MCF 10A (cell line): ENCODE measurements around the gene PPP3CA. TPM values are rescaled to one million over a fixed set of nuclear protein-coding genes. Genes with fewer than 3 reads are reported as not detected.

Source experiments
- BruUV-seq: library from RNA; stranded (reverse); fragments of 400-500 nt; replicated peaks from 2 replicates; lab custom pipeline; 2021; lab: Mats Ljungman, UMichigan
- CTCF ChIA-PET: fragments of 300-600 bp; sonication (Branson Sonifier 250); formaldehyde crosslinking; extraction: SDS; loops from one replicate; lab custom pipeline; 2021; ENCODE audit warnings: antibody characterized with exemption, inconsistent platforms; lab: Yijun Ruan, JAX
- POLR2A ChIA-PET: fragments of 300-600, 350-650 bp; sonication (Branson Sonifier 250); formaldehyde crosslinking; extraction: SDS; loops from one replicate; lab custom pipeline; 2020; ENCODE audit warnings: antibody characterized with exemption, inconsistent platforms; lab: Yijun Ruan, JAX
- DNase-seq: peaks from one replicate; pipeline ENCODE4 v3.0.0-alpha.2; 2018; ENCODE audit not compliant: unreplicated experiment
- H3K27ac Mint-ChIP-seq: one replicate; pipeline ENCODE4 v1.8.0; 2022; ENCODE audit warnings: mild to moderate bottlenecking, low read depth, mixed read lengths; ENCODE audit not compliant: unreplicated experiment
- H3K27me3 Mint-ChIP-seq: one replicate; pipeline ENCODE4 v1.8.0; 2022; ENCODE audit warnings: mixed read lengths; ENCODE audit not compliant: insufficient read depth, unreplicated experiment
- H3K36me3 Mint-ChIP-seq: one replicate; pipeline ENCODE4 v1.8.0; 2022; ENCODE audit warnings: mild to moderate bottlenecking, moderate library complexity, mixed read lengths; ENCODE audit not compliant: insufficient read depth, unreplicated experiment
- H3K4me1 Mint-ChIP-seq: one replicate; pipeline ENCODE4 v1.8.0; 2022; ENCODE audit warnings: mixed read lengths; ENCODE audit not compliant: insufficient read depth, unreplicated experiment
- H3K4me3 Mint-ChIP-seq: one replicate; pipeline ENCODE4 v1.8.0; 2022; ENCODE audit warnings: mild to moderate bottlenecking, moderate library complexity, mixed read lengths; ENCODE audit not compliant: unreplicated experiment
- H3K9me3 Mint-ChIP-seq: one replicate; pipeline ENCODE4 v1.8.0; 2022; ENCODE audit warnings: mixed read lengths; ENCODE audit not compliant: unreplicated experiment
- CTCF ChIP-seq: fragments of 200-600 bp; IDR thresholded peaks from one replicate; pipeline ENCODE4 v1.8.0; 2022; ENCODE audit warnings: antibody characterized with exemption, mild to moderate bottlenecking; ENCODE audit not compliant: unreplicated experiment
- intact Hi-C: fragments of 100-400 bp; cut with micrococcal nuclease; formaldehyde crosslinking; loops from 2 replicates; pipeline ENCODE4 v1.14.1; 2022
- total RNA-seq: library from RNA; stranded (reverse); gene quantifications from 2 replicates; pipeline ENCODE4 v1.2.3, GENCODE V29; 2022

PPP3CA gene
- total RNA-seq, 1 experiment from 2014 or later: 73.0 TPM

DNA sequence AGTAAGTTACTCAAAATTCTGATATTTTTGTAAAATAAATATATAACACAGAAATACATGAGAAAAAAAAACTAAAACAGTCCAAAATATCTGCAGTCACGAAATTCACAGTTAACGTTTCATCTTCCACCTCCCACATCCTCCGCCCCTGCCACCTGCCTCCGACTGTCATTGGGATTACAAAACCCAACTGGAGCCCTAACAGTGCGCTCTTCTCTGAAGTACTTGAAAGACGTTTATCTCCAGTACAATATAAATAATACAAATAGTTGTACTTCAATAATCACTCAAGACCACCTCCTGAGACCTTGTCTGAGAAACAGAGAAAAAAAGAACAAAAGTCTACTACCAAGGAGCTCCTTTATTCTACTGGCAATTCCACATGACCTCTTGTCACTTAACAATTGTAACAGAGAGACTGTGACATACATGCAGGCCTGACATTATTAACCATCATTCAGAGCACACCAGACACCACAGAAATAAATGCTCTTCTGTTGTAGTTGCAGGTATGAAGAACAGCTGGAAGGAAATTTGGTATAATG lies 280.6 kb downstream of the PPP3CA start:
- H3K9me3 Mint-ChIP-seq: no peaks in the 10 kb centered on the region
- DNase-seq: no peak
- no TSS peak for BruUV-seq
- peaks cover 17% of the 10 kb centered on the region for H3K36me3 Mint-ChIP-seq
- H3K27me3 Mint-ChIP-seq: no peaks in the 10 kb centered on the region
- intact Hi-C loops: no loop called here
- no peak overlapping the region for H3K27ac Mint-ChIP-seq
- ChIA-PET CTCF (no interaction called here), POLR2A (no interaction called here)
- no peak overlapping the region for H3K4me3 Mint-ChIP-seq
- no peak for TF ChIP-seq CTCF
- no peaks in the 10 kb centered on the region for H3K4me1 Mint-ChIP-seq

GRCh38 chr4:101065935-101066485 lies 281.3 kb downstream of the PPP3CA start:
- no peak for DNase-seq
- CTCF ChIA-PET: no interaction called here
- intact Hi-C loops: no loop called here
- no TSS peak for BruUV-seq
- Mint-ChIP-seq H3K27ac (no peak overlapping the region), H3K36me3 (peaks cover 17% of the 10 kb centered on the region), H3K27me3 (no peaks in the 10 kb centered on the region), H3K4me1 (no peaks in the 10 kb centered on the region), H3K4me3 (no peak overlapping the region), H3K9me3 (no peaks in the 10 kb centered on the region)
- POLR2A ChIA-PET: no interaction called here
- no peak for TF ChIP-seq CTCF

DNA sequence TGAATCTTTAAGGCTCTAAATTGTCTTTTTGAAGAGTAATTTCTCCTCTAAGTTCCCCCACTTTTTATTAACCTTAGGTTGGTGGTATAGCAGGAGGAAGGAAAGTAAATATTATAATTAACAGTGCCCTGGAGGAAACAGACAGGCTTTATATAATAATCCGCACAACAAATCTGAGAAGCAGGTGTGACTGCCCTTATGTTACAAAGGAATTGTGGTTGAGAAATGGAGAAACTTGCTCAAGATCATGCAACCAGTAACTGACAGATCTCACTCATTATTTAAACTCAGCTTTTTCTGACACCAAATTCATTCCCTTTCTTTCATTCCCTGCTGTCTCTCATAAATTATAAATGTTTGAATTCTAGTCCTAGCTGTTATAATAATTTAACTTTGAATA lies 282.0 kb downstream of the PPP3CA start:
- no TSS peak for BruUV-seq
- no peak for DNase-seq
- no peaks in the 10 kb centered on the region for H3K27me3 Mint-ChIP-seq
- no peaks in the 10 kb centered on the region for H3K4me1 Mint-ChIP-seq
- H3K9me3 Mint-ChIP-seq: no peaks in the 10 kb centered on the region
- TF ChIP-seq CTCF: no peak
- intact Hi-C loops: no loop called here
- peaks cover 19% of the 10 kb centered on the region for H3K36me3 Mint-ChIP-seq
- ChIA-PET CTCF (no interaction called here), POLR2A (no interaction called here)
- H3K4me3 Mint-ChIP-seq: no peak overlapping the region
- no peak overlapping the region for H3K27ac Mint-ChIP-seq

DNA sequence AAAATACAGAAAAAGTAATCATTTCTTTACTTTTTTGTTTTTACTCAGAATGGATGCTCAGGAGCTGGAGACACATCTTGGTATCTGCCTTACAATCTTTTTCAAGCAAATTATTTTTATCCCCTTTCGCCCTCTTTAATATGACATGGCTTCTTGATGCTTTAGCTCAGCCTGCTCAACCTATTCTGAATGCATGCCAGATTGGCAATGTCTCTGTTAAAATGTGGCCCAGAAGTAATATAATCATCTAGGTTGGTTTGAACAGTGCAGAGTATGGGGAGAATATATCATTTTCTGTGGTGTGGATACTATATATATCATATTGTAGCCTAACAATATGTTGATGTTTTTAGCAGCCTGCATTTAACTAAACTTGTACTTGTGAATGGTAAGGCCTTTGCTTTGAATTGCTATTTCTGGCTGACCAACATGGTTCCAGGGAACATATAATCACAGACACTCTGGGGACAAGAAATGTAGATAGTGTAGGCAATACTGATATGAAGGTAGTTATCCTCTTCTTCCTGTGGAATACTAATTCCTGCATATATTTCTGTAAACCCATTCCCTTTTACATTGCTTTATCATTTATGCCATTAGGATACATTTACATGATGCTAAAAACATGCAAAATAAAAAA lies 282.7 kb downstream of the PPP3CA start:
- H3K9me3 Mint-ChIP-seq: no peaks in the 10 kb centered on the region
- ChIA-PET POLR2A (no interaction called here), CTCF (interaction anchor here (0.6 kb wide), 1 partner anchor 1810 kb away, joined by 5 read pairs; no protein-coding TSS in a partner anchor)
- no peaks in the 10 kb centered on the region for H3K4me1 Mint-ChIP-seq
- no peak for TF ChIP-seq CTCF
- no peak overlapping the region for H3K27ac Mint-ChIP-seq
- no TSS peak for BruUV-seq
- H3K36me3 Mint-ChIP-seq: peaks cover 26% of the 10 kb centered on the region
- intact Hi-C loops: no loop called here
- no peak for DNase-seq
- H3K27me3 Mint-ChIP-seq: no peaks in the 10 kb centered on the region
- no peak overlapping the region for H3K4me3 Mint-ChIP-seq
